H1 (cell line): ENCODE results near the gene DNAJB7. TPM values are rescaled to one million over a fixed set of nuclear protein-coding genes. Genes with fewer than 3 reads are reported as not detected.

Experiments used
- RBBP5 ChIP-seq: IDR thresholded peaks from 2 replicates; pipeline ENCODE4 v1.7.1; 2012; ENCODE audit warnings: low read depth, mild to moderate bottlenecking, inconsistent platforms, low read length, moderate library complexity, borderline replicate concordance
- polyA plus RNA-seq, 7 experiments: library from polyadenylated mRNA; depleted of rRNA in 3 of 7; stranded (reverse) in 5 of 7; unstranded in 2 of 7; fragments of >200 nt in 5 of 7; fragments of 200-250 nt in 2 of 7; gene quantifications; 1 replicate in 5 of 7; 2 replicates in 1 of 7; 4 replicates in 1 of 7; pipeline versions ENCODE4 v1.2.1 to v1.2.3, GENCODE V29; 2011 to 2013; ENCODE audit warnings: missing spikeins in 2 of 7, mixed read lengths in 2 of 7
- total RNA-seq: library from RNA; stranded (reverse); fragmentation: NEBNext Ultra II Directional; extraction: Animal tissue kit (Norgen Biotek cat#: 25700); gene quantifications from 2 replicates; pipeline ENCODE4 v1.2.1, GENCODE V29; 2021

Gene DNAJB7
- total and polyA plus RNA-seq, 2 of the 8 experiments (the other 6 are each of a cell fraction or from before 2014, with no cell fraction given) = not detected

- no peak for TF ChIP-seq RBBP5
These were observed 38.5 kb downstream of the DNAJB7 start (continued) for GRCh38 chr22:40823426-40823825.
